Measurements from ENCODE around the gene KRTAP5-3. TPM values are rescaled to one million over a fixed set of nuclear protein-coding genes. Genes with fewer than 3 reads are reported as not detected.

Gene KRTAP5-3
- total RNA-seq, 1 donor from 2014 or later = not detected

- peaks cover 12% of the 10 kb centered on the region for H3K27me3 ChIP-seq (ENCODE audit: control insufficient read depth, insufficient read depth, low read length)
- no peak for FAIRE-seq
Measured at GRCh38 chr11:1632053-1632714, 23.9 kb upstream of the KRTAP5-3 start.

GRCh38 chr11:1631066-1631568 is 22.9 kb upstream of the KRTAP5-3 start:
- DNase-seq (ENCODE audit: low read depth) = no peak
- no peak for FAIRE-seq
- no peak overlapping the region for H3K4me3 ChIP-seq (ENCODE audit: low read depth, low read length)
- no peaks in the 10 kb centered on the region for H3K36me3 ChIP-seq (ENCODE audit: control insufficient read depth, insufficient read depth, low read length)
- peaks cover 14% of the 10 kb centered on the region for H3K27me3 ChIP-seq (ENCODE audit: control insufficient read depth, insufficient read depth, low read length)
- no peak for TF ChIP-seq CTCF (IDR thresholded peaks at IDR 0.05; ENCODE audit: insufficient read depth, low read length, severe bottlenecking)

More at GRCh38 chr11:1632053-1632714, 23.9 kb upstream of the KRTAP5-3 start:
- Histone ChIP-seq H3K36me3 (ENCODE audit: control insufficient read depth, insufficient read depth, low read length) (no peaks in the 10 kb centered on the region), H3K4me3 (ENCODE audit: low read depth, low read length) (no peak overlapping the region)
- DNase-seq (ENCODE audit: low read depth) = no peak
- no peak for TF ChIP-seq CTCF (IDR thresholded peaks at IDR 0.05; ENCODE audit: insufficient read depth, low read length, severe bottlenecking)

GRCh38 chr11:1630271-1630670 is 22.0 kb upstream of the KRTAP5-3 start:
- no peak for TF ChIP-seq CTCF (IDR thresholded peaks at IDR 0.05; ENCODE audit: insufficient read depth, low read length, severe bottlenecking)

GRCh38 chr11:1629326-1630185 is 21.3 kb upstream of the KRTAP5-3 start, which contains the start of gene KRTAP5-5:
TSS of gene KRTAP5-5 (plus strand) at chr11:1629775. CDS start at chr11:1629841, 66 bp downstream.
- Histone ChIP-seq H3K27me3 (ENCODE audit: control insufficient read depth, insufficient read depth, low read length) (peaks cover 14% of the 10 kb centered on the region), H3K4me3 (ENCODE audit: low read depth, low read length) (no peak within 1 kb of the TSS), H3K36me3 (ENCODE audit: control insufficient read depth, insufficient read depth, low read length) (no peaks in the 10 kb centered on the region)
- TF ChIP-seq CTCF (IDR thresholded peaks at IDR 0.05; ENCODE audit: insufficient read depth, low read length, severe bottlenecking) = no peak
- DNase-seq (ENCODE audit: low read depth) (no peak), FAIRE-seq (no peak)

More at GRCh38 chr11:1630271-1630670, 22.0 kb upstream of the KRTAP5-3 start:
- H3K4me3 ChIP-seq (ENCODE audit: low read depth, low read length) = no peak overlapping the region
- FAIRE-seq (no peak), DNase-seq (ENCODE audit: low read depth) (no peak)
- H3K27me3 ChIP-seq (ENCODE audit: control insufficient read depth, insufficient read depth, low read length) = peaks cover 14% of the 10 kb centered on the region
- no peaks in the 10 kb centered on the region for H3K36me3 ChIP-seq (ENCODE audit: control insufficient read depth, insufficient read depth, low read length)

GRCh38 chr11:1628506-1629325 is 20.5 kb upstream of the KRTAP5-3 start:
- FAIRE-seq (peak; percentile 83), DNase-seq (ENCODE audit: low read depth) (no peak)
- no peaks in the 10 kb centered on the region for H3K36me3 ChIP-seq (ENCODE audit: control insufficient read depth, insufficient read depth, low read length)
- TF ChIP-seq CTCF (IDR thresholded peaks at IDR 0.05; ENCODE audit: insufficient read depth, low read length, severe bottlenecking) = peak; percentile 92
- H3K4me3 ChIP-seq (ENCODE audit: low read depth, low read length) = no peak overlapping the region
- peaks cover 14% of the 10 kb centered on the region for H3K27me3 ChIP-seq (ENCODE audit: control insufficient read depth, insufficient read depth, low read length)

Measured in bronchial epithelial cell (primary cell).